GM18868 (cell line): ENCODE data around the gene BRINP2.
A peak's percentile ranks its signal among the peaks of the same experiment; 100 is the strongest.

ENCODE experiments used
- ATAC-seq: cut with Tn5 transposase; IDR thresholded peaks from one replicate; pipeline ENCODE4 v1.9.1; 2021; ENCODE audit warnings: mild to moderate bottlenecking, moderate library complexity; ENCODE audit not compliant: unreplicated experiment

The BRINP2 gene

GRCh38 chr1:177170756-177171535 is at the start of gene BRINP2:
Gene BRINP2, plus strand, starts transcription at chr1:177170958. Its CDS starts 58,919 bp downstream, at chr1:177229877.
- peak; percentile 91 for ATAC-seq

- no peak for ATAC-seq
Observed at GRCh38 chr1:177122461-177123251, 48.1 kb upstream of the BRINP2 start.

GRCh38 chr1:177124577-177125278 is 46.0 kb upstream of the BRINP2 start:
- no peak for ATAC-seq

- ATAC-seq: no peak
Observed at GRCh38 chr1:177126267-177126666, 44.5 kb upstream of the BRINP2 start.

- ATAC-seq: no peak
Observed at GRCh38 chr1:177128665-177129281, 42.0 kb upstream of the BRINP2 start.

- no peak for ATAC-seq
Observed at GRCh38 chr1:177130451-177130945, 40.3 kb upstream of the BRINP2 start.

- ATAC-seq: no peak
Observed at GRCh38 chr1:177131723-177132122, 39.0 kb upstream of the BRINP2 start.

GRCh38 chr1:177132141-177132540 is 38.6 kb upstream of the BRINP2 start:
- no peak for ATAC-seq

- ATAC-seq: no peak
Observed at GRCh38 chr1:177133977-177134538, 36.7 kb upstream of the BRINP2 start.

- no peak for ATAC-seq
Observed at GRCh38 chr1:177135250-177135649, 35.5 kb upstream of the BRINP2 start.

- ATAC-seq: no peak
Observed at GRCh38 chr1:177137814-177138213, 32.9 kb upstream of the BRINP2 start.

GRCh38 chr1:177138347-177138746 is 32.4 kb upstream of the BRINP2 start:
- no peak for ATAC-seq

GRCh38 chr1:177142010-177142409 is 28.7 kb upstream of the BRINP2 start:
- ATAC-seq: no peak

- ATAC-seq: no peak
Observed at GRCh38 chr1:177142791-177143271, 27.9 kb upstream of the BRINP2 start.

GRCh38 chr1:177145106-177146070 is 25.4 kb upstream of the BRINP2 start:
- ATAC-seq: no peak

GRCh38 chr1:177146499-177146898 is 24.3 kb upstream of the BRINP2 start:
- no peak for ATAC-seq

GRCh38 chr1:177162243-177162642 is 8.5 kb upstream of the BRINP2 start:
- no peak for ATAC-seq

- no peak for ATAC-seq
Observed at GRCh38 chr1:177163844-177164379, 6.8 kb upstream of the BRINP2 start.
